Fibroblast of the aortic adventitia (primary cell): ENCODE results near the gene SAMD3. TPM values are rescaled to one million over a fixed set of nuclear protein-coding genes. Genes with fewer than 3 reads are reported as not detected.

Experiments used
- DNase-seq: peaks from one replicate; pipeline ENCODE4 v3.0.0-alpha.2; 2010; ENCODE audit warnings: low read depth
- H3K4me3 ChIP-seq: 2 replicates; pipeline ENCODE4 v1.5.1; 2011; ENCODE audit warnings: low read depth, mild to moderate bottlenecking, control low read depth, low read length, moderate library complexity
- total RNA-seq: library from RNA; depleted of rRNA; stranded (reverse); fragments of >200 nt; gene quantifications from 2 replicates; pipeline ENCODE4 v1.2.3, GENCODE V29; 2012; ENCODE audit warnings: low replicate concordance
- TF ChIP-seq, protein P1 (sequence below): IDR thresholded peaks from 2 replicates; pipeline ENCODE4 v1.5.1; 2011; ENCODE audit warnings: mild to moderate bottlenecking, low read length, control low read depth, inconsistent platforms; ENCODE audit not compliant: insufficient read depth

SAMD3 gene
- total RNA-seq, 1 donor: 9.1 TPM

GRCh38 chr6:130140084-130140483 is 82.7 kb downstream of the SAMD3 start:
- TF ChIP-seq, protein P1, sequence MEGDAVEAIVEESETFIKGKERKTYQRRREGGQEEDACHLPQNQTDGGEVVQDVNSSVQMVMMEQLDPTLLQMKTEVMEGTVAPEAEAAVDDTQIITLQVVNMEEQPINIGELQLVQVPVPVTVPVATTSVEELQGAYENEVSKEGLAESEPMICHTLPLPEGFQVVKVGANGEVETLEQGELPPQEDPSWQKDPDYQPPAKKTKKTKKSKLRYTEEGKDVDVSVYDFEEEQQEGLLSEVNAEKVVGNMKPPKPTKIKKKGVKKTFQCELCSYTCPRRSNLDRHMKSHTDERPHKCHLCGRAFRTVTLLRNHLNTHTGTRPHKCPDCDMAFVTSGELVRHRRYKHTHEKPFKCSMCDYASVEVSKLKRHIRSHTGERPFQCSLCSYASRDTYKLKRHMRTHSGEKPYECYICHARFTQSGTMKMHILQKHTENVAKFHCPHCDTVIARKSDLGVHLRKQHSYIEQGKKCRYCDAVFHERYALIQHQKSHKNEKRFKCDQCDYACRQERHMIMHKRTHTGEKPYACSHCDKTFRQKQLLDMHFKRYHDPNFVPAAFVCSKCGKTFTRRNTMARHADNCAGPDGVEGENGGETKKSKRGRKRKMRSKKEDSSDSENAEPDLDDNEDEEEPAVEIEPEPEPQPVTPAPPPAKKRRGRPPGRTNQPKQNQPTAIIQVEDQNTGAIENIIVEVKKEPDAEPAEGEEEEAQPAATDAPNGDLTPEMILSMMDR: no peak
- peak; percentile 52 for DNase-seq
- H3K4me3 ChIP-seq: no peak overlapping the region

- DNase-seq: no peak
- no peak overlapping the region for H3K4me3 ChIP-seq
- TF ChIP-seq, protein P1: no peak
Measured at GRCh38 chr6:130138909-130139242, 83.9 kb downstream of the SAMD3 start.

DNA sequence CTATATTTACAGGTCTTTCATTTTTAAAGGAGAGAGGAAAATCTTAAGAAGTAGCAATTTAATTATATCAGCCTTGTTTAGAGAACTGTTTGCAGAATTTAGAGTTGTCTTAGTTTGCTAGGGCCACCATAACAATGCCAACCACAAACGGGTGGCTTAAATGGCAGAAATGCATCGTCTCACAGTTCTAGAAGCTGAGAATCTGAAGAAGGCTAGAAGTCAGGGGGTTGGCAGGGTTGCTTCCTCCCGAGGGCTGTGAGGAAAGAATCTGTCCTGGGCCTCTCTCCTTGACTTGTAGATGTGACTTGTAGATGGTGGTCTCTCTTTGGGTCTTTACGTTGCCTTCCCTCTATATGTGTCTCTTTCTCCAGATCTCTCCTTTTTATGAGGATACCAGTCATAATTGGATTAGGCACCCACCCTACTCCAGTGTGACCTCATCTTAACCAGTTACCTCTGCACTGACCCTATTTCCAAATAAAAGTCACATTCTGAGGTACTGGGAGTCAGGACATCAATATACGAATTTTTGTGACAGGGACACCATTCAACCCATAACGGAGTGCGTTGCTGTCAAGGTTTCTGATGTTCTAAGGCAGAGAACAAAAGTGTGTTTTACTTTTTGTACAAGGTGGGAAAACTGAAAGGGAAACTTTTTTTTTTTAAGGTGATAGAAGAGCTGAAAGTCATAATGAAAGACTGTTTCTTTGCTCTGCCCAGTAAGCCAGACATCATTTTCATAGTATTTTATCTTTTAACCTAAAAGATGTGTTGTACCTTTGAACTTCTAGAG is 84.4 kb downstream of the SAMD3 start:
- no peak overlapping the region for H3K4me3 ChIP-seq
- TF ChIP-seq, protein P1: no peak
- no peak for DNase-seq

DNA sequence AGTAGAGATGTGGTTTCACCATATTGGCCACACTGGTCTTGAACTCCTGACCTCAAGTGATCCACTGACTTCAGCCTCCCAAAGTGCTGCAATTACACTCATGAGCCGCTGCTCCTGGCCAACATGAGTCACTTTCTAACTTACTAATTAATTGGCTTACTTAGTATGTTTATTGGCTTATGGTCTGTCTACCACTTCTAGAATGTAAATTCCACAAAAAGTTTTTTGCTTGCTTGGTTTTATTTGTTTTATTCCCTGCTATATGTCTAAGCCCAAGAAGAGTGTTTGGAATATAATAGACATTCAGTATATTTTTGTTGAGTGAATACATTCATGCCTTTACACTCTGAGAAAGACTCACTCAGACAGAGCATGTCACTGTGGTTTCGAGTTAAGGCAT is 86.0 kb downstream of the SAMD3 start:
- TF ChIP-seq, protein P1: no peak
- DNase-seq: no peak
- no peak overlapping the region for H3K4me3 ChIP-seq

GRCh38 chr6:130134582-130134981 is 88.2 kb downstream of the SAMD3 start:
- H3K4me3 ChIP-seq: no peak overlapping the region
- DNase-seq: no peak
- TF ChIP-seq, protein P1: no peak

DNA sequence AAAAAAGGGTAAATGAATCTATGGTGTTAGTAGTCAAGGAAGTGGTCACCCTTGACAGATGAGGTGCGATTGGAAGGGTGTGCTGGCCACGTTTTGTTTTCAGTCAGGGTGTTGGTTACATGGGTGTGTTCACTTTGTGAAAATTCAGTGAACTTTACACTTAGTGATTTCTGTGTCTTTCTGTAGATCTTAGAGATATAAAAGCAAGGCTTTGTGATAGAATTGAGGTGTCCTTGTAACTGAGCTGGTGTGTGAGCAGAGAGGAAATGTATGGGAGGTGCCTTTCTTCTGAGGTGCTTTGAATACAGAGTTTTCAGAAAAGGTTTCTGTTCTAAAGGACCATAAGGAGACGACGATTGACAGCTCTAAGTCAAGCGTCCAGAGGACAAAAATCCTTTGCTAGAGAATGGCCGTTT is 90.5 kb downstream of the SAMD3 start:
- TF ChIP-seq, protein P1: no peak
- no peak overlapping the region for H3K4me3 ChIP-seq
- no peak for DNase-seq
